Measurements from ENCODE around the gene SLC17A8. TPM values are rescaled to one million over a fixed set of nuclear protein-coding genes. Genes with fewer than 3 reads are reported as not detected.

Gene SLC17A8
- total and polyA plus RNA-seq, 2 donors (not counting 3 experiments of a cell fraction or from before 2014, with no cell fraction given): not detected

- H3K4me3 ChIP-seq (replicated peaks in 1 of 3; ENCODE audit: insufficient read depth in 1 of 3, low read depth in 1 of 3, low read length in 3 of 3): no peak overlapping the region
- H3K79me2 ChIP-seq (ENCODE audit: control insufficient read depth, insufficient read depth, low read length): no peaks in the 10 kb centered on the region
- no peaks in the 10 kb centered on the region for H3K27me3 ChIP-seq (ENCODE audit: control insufficient read depth in 2 of 2, insufficient read depth in 2 of 2, low read length in 2 of 2)
- H2AFZ ChIP-seq (ENCODE audit: low read depth, low read length): no peak overlapping the region
- POLR2A ChIA-PET: no interaction called here
- H3K9me3 ChIP-seq (replicated peaks; ENCODE audit: control insufficient read depth, insufficient read depth, low read length): no peaks in the 10 kb centered on the region
- no peak overlapping the region for H3K4me2 ChIP-seq (ENCODE audit: insufficient read depth, low read length)
- DNase-seq (ENCODE audit: low read depth, low spot score) (no peak), FAIRE-seq (no peak)
- H3K4me1 ChIP-seq (ENCODE audit: control insufficient read depth, extremely low read depth, insufficient read depth, low read length): no peaks in the 10 kb centered on the region
- H3K9me1 ChIP-seq (replicated peaks; ENCODE audit: control insufficient read depth, extremely low read depth, insufficient read depth, low read length): no peaks in the 10 kb centered on the region
- no peak overlapping the region for H3K27ac ChIP-seq (ENCODE audit: insufficient read depth, low read depth, low read length)
- H3K36me3 ChIP-seq (ENCODE audit: control insufficient read depth in 2 of 2, extremely low read depth in 1 of 2, insufficient read depth in 2 of 2, low read length in 2 of 2): no peaks in the 10 kb centered on the region
- CTCF ChIA-PET: interaction anchor here (0.7 to 3.6 kb wide), 2 partner anchors 9 to 163 kb away, joined by 3 to 16 read pairs; no protein-coding TSS in a partner anchor
- H3K9ac ChIP-seq (replicated peaks; ENCODE audit: extremely low read depth, insufficient read depth, low read length): no peak overlapping the region
- TF ChIP-seq JUN (IDR thresholded peaks at IDR 0.05; ENCODE audit: borderline replicate concordance, insufficient read depth, insufficient read length, low read depth): no peak
- TF ChIP-seq EZH2 (IDR thresholded peaks at IDR 0.05; ENCODE audit: borderline replicate concordance, low read depth, low read length, severe bottlenecking): no peak
- TF ChIP-seq GATA2 (IDR thresholded peaks at IDR 0.05; ENCODE audit: insufficient read depth, insufficient read length, low read depth, low read length): no peak
- no peak for TF ChIP-seq CTCF (IDR thresholded peaks at IDR 0.05; ENCODE audit: extremely low read depth in 1 of 2, insufficient read depth in 1 of 2, low read depth in 1 of 2, low read length in 2 of 2)
- TF ChIP-seq FOS (IDR thresholded peaks at IDR 0.05; ENCODE audit: borderline replicate concordance, insufficient read depth, low read length): no peak
- TF ChIP-seq MYC (IDR thresholded peaks at IDR 0.05; ENCODE audit: low read depth, low read length): no peak
- TF ChIP-seq MAX (IDR thresholded peaks at IDR 0.05; ENCODE audit: insufficient read depth, insufficient read length): no peak
- no peak for TF ChIP-seq POLR2AphosphoS5 (IDR thresholded peaks at IDR 0.05; ENCODE audit: insufficient read depth, low read depth, low read length)
- no peaks in the 10 kb centered on the region for H4K20me1 ChIP-seq (replicated peaks; ENCODE audit: control insufficient read depth, extremely low read depth, insufficient read depth, low read length)
- dilution Hi-C loops (cut with MboI; ENCODE audit: extremely low pct_ligation_motif_present, low sequenced_read_pairs) (no loop called here), intact Hi-C loops (cut with micrococcal nuclease) (no loop called here)
- BruUV-seq (replicated peaks): no TSS peak
Observed at GRCh38 chr12:100395811-100396210, 38.9 kb downstream of the SLC17A8 start.

All from endothelial cell of umbilical vein (primary cell).